ENCODE measurements around the gene SUN1.

DNA sequence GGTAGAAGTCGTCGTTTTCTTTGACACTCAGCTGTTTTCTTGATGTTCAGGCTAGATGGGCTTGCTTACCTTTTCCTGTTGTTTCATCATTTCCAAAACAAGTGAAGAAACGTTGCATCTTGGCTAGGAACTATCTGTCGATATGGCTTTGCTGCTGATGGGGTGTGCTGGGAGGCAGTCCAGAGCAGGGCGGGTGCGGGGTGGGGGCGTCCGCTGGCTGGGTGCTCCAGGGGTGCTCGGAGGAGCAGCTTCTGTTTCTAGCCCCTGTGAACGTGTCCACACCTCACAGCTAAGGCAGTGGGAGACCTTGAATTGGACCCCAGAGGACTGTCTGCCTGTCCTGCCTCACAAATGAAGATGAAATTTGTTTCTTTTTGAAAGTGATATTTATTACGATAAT is 7.6 kb upstream of the SUN1 start:
- TF ChIP-seq GATA2 (IDR thresholded peaks at IDR 0.05; ENCODE audit: low read depth, low read length): no peak
- no peak for TF ChIP-seq GATA3 (IDR thresholded peaks at IDR 0.05; ENCODE audit: low read depth, low read length)

All from SH-SY5Y (cell line).